ENCODE data around the gene COPS7B. TPM values are rescaled to one million over a fixed set of nuclear protein-coding genes. Genes with fewer than 3 reads are reported as not detected.

The COPS7B gene
- total RNA-seq, 1 donor from 2014 or later, result 35.7 TPM

DNA sequence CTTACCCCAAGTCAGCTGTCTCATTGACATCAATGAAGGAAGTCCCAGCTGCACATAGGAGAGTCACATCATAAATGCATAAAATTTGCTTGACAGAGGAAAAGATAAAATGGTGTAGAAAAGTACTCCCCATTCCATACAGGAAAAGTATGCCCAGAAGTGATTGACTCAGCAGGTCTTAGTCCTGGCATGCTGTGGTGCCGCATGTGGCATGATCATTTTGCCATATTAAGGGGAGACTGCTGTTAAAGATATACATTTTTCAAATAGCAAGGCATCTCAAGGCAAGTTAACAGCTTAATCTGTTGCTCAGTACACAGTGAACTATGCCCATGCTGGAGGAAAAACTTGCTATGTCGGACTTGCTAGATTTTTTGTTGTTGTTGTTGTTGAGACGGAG lies 8.1 kb downstream of the COPS7B start:
- Mint-ChIP-seq H3K9me3 (ENCODE audit: unreplicated experiment) (no peaks in the 10 kb centered on the region), H3K4me1 (ENCODE audit: unreplicated experiment) (peaks cover 2% of the 10 kb centered on the region), H3K36me3 (ENCODE audit: unreplicated experiment) (peaks cover 34% of the 10 kb centered on the region), H3K4me3 (ENCODE audit: unreplicated experiment) (no peak overlapping the region), H3K27me3 (ENCODE audit: unreplicated experiment) (no peaks in the 10 kb centered on the region), H3K27ac (ENCODE audit: unreplicated experiment) (no peak overlapping the region)
- DNase-seq (ENCODE audit: extremely low spot score, unreplicated experiment), result no peak
- TF ChIP-seq, protein P1, sequence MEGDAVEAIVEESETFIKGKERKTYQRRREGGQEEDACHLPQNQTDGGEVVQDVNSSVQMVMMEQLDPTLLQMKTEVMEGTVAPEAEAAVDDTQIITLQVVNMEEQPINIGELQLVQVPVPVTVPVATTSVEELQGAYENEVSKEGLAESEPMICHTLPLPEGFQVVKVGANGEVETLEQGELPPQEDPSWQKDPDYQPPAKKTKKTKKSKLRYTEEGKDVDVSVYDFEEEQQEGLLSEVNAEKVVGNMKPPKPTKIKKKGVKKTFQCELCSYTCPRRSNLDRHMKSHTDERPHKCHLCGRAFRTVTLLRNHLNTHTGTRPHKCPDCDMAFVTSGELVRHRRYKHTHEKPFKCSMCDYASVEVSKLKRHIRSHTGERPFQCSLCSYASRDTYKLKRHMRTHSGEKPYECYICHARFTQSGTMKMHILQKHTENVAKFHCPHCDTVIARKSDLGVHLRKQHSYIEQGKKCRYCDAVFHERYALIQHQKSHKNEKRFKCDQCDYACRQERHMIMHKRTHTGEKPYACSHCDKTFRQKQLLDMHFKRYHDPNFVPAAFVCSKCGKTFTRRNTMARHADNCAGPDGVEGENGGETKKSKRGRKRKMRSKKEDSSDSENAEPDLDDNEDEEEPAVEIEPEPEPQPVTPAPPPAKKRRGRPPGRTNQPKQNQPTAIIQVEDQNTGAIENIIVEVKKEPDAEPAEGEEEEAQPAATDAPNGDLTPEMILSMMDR (IDR thresholded peaks at IDR 0.05), result no peak

GRCh38 chr2:231795525-231796327 lies 9.5 kb downstream of the COPS7B start:
- no peak for DNase-seq (ENCODE audit: extremely low spot score, unreplicated experiment)
- TF ChIP-seq, protein P1 (IDR thresholded peaks at IDR 0.05), result peak; percentile 35

GRCh38 chr2:231800493-231801091 lies 14.3 kb downstream of the COPS7B start:
- Mint-ChIP-seq H3K27ac (ENCODE audit: unreplicated experiment) (no peak overlapping the region), H3K4me3 (ENCODE audit: unreplicated experiment) (no peak overlapping the region), H3K36me3 (ENCODE audit: unreplicated experiment) (peaks cover 38% of the 10 kb centered on the region), H3K9me3 (ENCODE audit: unreplicated experiment) (no peaks in the 10 kb centered on the region), H3K4me1 (ENCODE audit: unreplicated experiment) (peaks cover under 1% of the 10 kb centered on the region), H3K27me3 (ENCODE audit: unreplicated experiment) (no peaks in the 10 kb centered on the region)
- DNase-seq (ENCODE audit: extremely low spot score, unreplicated experiment), result no peak
- TF ChIP-seq, protein P1 (IDR thresholded peaks at IDR 0.05), result peak; percentile 68

More at GRCh38 chr2:231795525-231796327, 9.5 kb downstream of the COPS7B start:
- Mint-ChIP-seq H3K27ac (ENCODE audit: unreplicated experiment) (no peak overlapping the region), H3K36me3 (ENCODE audit: unreplicated experiment) (peaks cover 35% of the 10 kb centered on the region), H3K4me3 (ENCODE audit: unreplicated experiment) (no peak overlapping the region), H3K27me3 (ENCODE audit: unreplicated experiment) (no peaks in the 10 kb centered on the region), H3K9me3 (ENCODE audit: unreplicated experiment) (no peaks in the 10 kb centered on the region), H3K4me1 (ENCODE audit: unreplicated experiment) (peaks cover 2% of the 10 kb centered on the region)

GRCh38 chr2:231803501-231804138 lies 17.4 kb downstream of the COPS7B start:
- Mint-ChIP-seq H3K36me3 (ENCODE audit: unreplicated experiment) (peaks cover 34% of the 10 kb centered on the region), H3K9me3 (ENCODE audit: unreplicated experiment) (no peaks in the 10 kb centered on the region), H3K4me3 (ENCODE audit: unreplicated experiment) (no peak overlapping the region), H3K27ac (ENCODE audit: unreplicated experiment) (no peak overlapping the region), H3K27me3 (ENCODE audit: unreplicated experiment) (no peaks in the 10 kb centered on the region), H3K4me1 (ENCODE audit: unreplicated experiment) (no peaks in the 10 kb centered on the region)
- TF ChIP-seq, protein P1 (IDR thresholded peaks at IDR 0.05), result no peak
- DNase-seq (ENCODE audit: extremely low spot score, unreplicated experiment), result no peak

- no peak for DNase-seq (ENCODE audit: extremely low spot score, unreplicated experiment)
- H3K4me3 Mint-ChIP-seq (ENCODE audit: unreplicated experiment), result no peak overlapping the region
- peaks cover 40% of the 10 kb centered on the region for H3K36me3 Mint-ChIP-seq (ENCODE audit: unreplicated experiment)
- no peaks in the 10 kb centered on the region for H3K9me3 Mint-ChIP-seq (ENCODE audit: unreplicated experiment)
- H3K27ac Mint-ChIP-seq (ENCODE audit: unreplicated experiment), result no peak overlapping the region
- TF ChIP-seq, protein P1 (IDR thresholded peaks at IDR 0.05), result no peak
- H3K4me1 Mint-ChIP-seq (ENCODE audit: unreplicated experiment), result peaks cover 7% of the 10 kb centered on the region
- no peaks in the 10 kb centered on the region for H3K27me3 Mint-ChIP-seq (ENCODE audit: unreplicated experiment)
These were observed 20.8 kb downstream of the COPS7B start for GRCh38 chr2:231807020-231807419.
